Spleen (tissue), 7 donors: ENCODE measurements around the gene PCDH15.

Source experiments
- POLR2A ChIP-seq, 3 donors: fragments of 450-650 bp; IDR thresholded peaks; one replicate each; pipeline ENCODE4 v1.5.1; 2017; ENCODE audit warnings: antibody characterized with exemption in 3 of 3, mild to moderate bottlenecking in 1 of 3
- TF ChIP-seq, protein P1 (sequence below), 11 experiments: fragments of 200-600 bp in 7 of 11; fragments of 450-650 bp in 4 of 11; sonication (generic) in 4 of 11; IDR thresholded peaks in 8 of 11; conservative IDR thresholded peaks in 3 of 11; 1 replicate in 7 of 11; 2 replicates in 4 of 11; pipeline versions ENCODE4 v1.4.0 to v1.8.0; 2016 to 2021; ENCODE audit warnings: antibody characterized with exemption in 11 of 11, inconsistent platforms in 4 of 11, mild to moderate bottlenecking in 1 of 11
- donor health status: DM: no; HTN: no; CAD: no; lungs with moderate emphysema.
- donor health status: DM: no; HTN: no; CAD: no.
- donor health status: DM: no; HTN: no; CAD: no.

GRCh38 chr10:54026340-54026739 lies 774.7 kb downstream of the PCDH15 start:
- TF ChIP-seq, protein P1, sequence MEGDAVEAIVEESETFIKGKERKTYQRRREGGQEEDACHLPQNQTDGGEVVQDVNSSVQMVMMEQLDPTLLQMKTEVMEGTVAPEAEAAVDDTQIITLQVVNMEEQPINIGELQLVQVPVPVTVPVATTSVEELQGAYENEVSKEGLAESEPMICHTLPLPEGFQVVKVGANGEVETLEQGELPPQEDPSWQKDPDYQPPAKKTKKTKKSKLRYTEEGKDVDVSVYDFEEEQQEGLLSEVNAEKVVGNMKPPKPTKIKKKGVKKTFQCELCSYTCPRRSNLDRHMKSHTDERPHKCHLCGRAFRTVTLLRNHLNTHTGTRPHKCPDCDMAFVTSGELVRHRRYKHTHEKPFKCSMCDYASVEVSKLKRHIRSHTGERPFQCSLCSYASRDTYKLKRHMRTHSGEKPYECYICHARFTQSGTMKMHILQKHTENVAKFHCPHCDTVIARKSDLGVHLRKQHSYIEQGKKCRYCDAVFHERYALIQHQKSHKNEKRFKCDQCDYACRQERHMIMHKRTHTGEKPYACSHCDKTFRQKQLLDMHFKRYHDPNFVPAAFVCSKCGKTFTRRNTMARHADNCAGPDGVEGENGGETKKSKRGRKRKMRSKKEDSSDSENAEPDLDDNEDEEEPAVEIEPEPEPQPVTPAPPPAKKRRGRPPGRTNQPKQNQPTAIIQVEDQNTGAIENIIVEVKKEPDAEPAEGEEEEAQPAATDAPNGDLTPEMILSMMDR (IDR thresholded peaks at IDR 0.05 in 8 of 11, conservative IDR thresholded peaks at IDR 0.05 in 3 of 11) = no peak
- TF ChIP-seq POLR2A (IDR thresholded peaks at IDR 0.05) = no peak
